Measurements from ENCODE around the gene KIAA1755.

Gene KIAA1755

DNA sequence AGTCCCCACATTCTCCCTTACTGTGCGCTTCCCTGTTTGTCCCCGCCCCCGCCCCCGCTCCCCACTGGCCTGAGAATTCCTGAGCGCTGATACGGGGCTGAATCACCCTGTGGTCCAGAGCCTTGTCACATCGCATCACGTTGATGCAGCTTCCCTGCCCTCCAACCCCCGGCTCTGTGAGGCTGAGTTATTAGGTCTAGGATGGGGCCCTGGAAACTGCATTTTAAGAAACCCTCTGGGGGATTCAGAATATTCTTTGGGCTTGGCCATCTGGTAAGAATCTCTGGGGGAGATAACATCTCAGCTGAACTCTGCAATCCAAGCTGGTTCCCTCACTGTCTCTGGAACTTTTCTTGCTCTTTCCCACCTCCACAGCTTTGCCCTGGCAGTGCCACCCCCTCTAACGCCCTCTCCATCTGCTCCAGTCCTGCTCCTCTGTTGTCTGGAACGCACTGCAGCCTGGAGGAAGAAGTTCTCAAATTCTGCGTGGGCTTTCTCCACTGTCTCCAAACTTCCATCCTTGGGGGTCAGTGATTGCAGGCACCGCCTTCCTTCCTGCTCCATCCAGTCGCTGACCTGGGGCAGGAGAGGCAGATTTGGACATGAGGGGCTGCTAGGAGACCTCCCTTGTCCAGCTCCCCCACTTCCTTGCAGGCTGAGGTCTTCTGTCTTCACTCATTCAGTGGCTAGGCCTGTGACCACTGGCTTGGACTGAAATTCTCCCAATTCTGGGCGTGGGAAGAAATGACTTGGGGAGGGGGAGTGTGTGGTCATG is 42.6 kb downstream of the KIAA1755 start:
- DNase-seq: peak in 2 of 3 donors; percentile 33 to 46

DNA sequence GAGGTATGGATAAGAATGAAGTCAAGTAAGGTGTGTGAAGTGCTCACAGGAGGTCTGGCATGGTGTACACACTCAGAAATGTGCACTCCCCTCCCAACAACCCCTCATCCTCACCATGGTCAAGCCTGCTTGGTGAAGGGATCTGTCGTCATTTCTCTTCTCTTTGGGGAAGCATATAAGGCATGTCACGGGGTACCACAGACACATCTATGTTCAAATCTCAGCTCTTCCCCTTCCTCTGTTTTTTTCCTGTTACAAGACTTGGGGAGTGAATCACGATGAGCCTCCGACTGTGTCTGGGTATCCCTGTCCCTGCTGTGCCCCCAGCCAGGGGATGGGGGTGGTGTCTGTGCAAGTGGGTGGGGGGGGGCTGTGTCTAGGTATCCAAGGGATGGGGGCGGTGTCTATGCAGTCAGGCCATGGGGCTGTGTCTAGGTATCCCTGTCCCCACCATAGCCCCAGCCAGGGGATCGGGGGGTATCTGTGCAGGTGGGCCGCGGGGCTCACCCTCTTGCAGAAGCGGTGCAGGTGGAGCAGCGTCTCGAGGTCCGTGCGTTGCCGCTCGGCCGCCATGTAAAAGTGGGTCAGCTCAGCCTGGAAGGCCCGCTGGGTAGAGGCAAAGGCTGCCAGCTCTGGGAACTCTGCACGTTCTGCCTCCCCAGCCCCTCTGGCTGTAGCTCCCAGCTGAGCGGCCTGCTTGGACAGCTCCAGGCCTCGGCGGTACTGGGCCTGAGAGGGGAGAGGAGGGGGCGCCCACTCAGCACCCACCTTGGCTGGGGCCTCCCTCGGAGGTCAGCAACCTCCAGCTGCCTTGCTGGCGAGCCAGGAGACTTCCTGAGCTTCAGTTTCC is 43.6 kb downstream of the KIAA1755 start:
- DNase-seq: peak; percentile 40 to 50 (median 44)

DNA sequence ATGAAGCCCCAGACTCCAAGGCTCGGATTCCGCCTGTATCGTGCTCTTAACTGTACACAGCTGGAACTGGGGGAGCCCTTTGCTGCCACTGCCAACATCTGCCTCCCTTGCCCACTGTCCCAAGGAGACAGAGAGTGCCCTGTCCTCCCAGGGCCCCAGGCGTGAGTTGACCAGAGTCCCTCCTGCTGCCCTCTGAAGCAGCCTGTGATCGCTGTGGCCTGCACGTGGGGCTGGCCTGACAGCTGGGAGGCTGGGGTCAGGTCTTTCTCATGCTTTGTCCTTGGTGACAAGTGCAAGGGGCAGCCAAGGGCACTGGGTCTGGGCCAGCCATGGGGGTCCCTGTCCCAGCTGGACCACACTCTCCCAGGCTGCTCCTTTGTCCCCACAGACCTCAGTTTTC is 44.3 kb downstream of the KIAA1755 start:
- no peak for DNase-seq

DNA sequence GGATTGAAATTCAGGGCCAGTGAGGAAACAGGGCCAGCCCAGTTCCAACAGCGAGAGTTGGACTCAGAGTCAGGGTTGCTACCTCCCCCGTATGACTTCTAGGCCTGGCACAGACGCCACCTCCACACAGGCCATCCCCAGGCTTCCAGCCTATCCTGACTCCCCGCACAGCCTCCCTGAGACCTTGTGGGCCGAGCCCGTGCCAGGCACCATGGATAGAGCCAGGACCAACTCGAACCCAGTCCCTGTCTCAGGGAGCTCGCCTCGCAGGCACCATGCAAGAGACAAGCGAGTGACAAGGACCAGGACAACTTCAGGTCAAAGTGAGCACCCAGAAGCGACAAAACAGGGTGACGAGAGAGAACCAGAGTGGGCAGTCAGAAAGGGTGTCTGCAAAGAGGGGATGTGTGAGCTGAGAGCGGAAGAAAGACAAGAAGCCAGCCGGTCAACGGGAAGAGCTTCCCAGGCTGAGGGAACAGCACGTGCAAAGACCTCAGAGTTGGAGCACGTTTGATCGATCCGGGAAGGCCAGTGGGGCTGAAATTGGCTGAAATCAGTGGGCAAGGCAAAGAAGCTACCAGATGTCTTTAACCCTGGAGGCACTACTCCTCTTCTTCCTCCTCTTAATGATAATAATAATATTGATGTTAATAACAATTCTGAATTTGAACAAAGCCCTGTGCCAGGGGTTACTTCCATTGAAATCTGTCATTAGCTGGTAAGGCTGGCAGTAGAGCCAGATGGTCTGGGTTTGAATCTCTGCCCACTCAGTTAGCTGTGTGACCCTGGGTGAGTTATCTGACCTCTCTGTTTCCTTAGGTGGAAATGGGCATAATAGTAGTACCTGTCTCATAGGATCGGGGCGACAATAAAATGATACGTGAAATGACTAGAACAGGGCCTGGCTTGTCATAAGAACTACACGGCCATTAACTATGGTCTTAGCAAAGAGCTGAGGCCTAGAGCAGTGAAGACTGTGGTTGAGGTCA is 45.0 kb downstream of the KIAA1755 start:
- no peak for DNase-seq

DNA sequence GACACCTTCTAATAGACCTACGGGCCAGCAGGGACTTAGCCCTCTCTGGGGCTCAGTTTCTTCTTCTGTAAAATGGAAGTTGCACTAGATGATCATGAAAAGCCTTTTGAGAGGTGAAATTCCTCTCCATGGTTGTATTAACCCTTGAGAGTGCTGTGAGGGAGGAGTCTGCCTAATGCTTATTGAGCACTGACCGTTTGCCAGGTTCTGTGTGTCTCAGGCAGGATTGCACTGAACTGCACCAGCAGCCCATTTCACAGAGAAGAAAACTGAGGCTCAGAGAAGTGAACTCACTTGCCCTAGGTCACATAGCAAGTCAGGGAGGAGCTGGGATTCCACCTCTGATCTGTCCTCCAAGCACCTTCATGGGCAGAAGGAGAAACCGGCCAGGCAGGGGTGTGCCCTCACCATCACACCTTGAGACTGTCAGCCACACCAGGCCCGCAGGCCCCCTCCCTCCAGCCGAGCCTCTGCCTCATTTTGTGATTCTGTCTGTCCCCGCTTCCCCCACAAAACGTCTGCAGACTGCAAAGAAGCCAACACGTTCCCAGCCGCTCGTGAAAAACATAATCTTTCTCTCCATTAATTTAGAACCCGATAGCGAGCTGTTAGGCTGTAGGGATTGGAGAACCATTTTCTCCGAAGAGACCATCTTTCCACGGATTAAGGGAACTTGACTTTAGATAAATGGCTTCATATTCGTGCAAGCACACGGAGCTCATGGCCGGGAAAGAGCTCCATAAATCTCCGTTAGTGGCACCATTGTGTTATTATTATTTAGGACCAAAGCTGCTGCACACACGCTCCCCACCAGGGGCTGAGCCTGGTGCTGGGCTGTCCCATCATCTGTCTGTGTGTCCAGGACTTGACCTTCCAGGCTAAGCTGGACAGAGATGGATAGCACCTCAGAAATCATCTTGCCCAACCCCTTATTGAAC is 46.0 kb downstream of the KIAA1755 start:
- DNase-seq: no peak

DNA sequence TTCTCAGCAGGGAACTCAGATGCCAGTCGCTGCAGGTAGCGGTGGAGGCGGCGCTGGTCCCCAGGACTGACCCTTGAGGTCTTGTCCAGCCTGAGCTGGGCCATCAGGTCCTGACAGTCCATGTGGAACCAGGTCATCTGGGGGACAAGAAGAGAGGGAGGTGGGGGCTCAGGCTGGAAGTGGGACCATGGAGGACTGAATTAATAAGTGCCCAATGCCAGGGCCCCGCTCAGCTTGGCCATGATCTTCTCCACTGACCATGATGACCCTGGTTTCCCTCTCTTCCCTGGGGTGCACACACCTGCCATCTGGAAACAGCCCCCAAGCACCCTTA is 47.0 kb downstream of the KIAA1755 start:
- no peak for DNase-seq

DNA sequence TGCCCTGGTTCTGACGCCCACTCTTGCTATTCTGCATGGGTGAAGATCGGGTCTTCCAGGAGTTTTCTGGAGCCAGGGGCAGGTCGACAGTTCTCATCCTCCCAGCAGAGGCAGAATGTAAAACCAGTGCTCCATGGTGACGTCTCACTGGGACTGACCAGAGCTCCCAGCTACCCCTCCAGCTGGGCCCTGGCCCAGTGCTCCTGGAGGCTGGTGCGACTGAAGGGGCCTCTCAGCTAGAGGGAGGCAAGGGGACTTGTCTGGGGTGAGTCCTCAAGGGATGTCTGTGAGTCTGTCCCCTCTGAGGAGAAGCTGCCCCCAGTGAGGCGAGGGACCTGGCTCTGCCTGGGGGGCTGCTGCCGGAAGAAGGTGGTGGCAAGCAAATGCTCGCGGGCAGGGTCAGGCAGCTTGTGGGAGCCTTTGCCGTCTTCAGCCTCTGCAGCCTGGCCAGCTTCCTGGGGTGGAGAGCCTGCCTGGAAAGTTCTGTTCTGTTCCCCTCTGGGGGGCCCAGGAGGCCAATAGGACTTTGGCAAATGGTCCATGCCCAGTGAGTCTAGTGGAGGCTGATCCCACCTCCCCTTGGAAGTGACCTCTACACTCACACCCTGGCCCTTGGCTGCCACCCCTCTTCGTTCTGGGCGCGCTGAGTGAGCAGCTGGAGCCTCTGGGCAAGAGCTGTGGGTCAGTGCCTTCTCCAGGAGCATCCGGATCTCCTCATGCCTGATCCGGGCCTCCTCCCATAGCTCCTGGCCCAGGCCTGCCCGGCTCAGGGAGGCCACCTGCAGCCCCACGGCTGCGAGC is 47.5 kb downstream of the KIAA1755 start:
- no peak for DNase-seq

DNA sequence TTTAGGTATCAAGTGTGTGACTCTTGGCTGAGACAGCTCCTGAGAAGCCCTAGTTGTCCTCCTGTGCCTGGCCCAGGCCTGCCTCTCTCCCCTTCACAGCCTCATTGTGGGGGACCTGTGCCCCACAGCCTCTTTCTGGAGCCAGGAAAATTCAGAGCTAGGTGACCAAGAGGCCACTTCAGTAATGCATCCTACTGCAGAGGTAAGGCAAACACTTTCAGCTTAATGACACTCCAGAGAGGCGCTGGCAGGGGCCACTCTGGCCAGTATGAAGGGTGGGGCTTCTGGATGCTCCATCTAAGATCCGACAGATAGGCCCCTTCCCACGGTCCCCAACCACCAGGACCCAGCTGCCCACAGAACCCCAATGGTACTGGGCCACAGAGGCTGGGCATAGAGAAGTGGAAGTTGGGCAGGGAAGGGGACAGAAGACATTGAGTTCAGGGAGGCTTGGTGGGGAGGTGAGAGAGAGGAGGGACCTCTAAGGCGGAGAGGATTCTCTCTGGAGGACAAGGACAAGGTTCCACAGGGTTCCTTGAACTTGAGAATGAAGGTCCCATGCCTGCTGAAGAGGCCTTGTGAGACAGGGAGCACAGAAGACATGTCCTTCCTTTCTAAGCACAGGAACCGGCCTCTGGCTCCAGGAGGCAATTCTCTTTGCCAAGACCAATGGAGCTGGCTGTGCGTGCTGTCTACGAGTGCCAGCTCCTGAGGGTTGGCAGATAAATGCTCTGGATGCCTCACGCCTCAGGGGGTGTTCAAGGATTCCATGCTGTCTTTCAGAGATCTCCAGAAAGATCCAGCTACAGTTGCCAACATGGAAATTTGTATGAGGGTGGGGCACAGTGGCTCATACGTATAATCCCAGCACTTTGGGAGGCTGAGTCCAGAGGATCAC is 49.1 kb downstream of the KIAA1755 start:
- DNase-seq: no peak

DNA sequence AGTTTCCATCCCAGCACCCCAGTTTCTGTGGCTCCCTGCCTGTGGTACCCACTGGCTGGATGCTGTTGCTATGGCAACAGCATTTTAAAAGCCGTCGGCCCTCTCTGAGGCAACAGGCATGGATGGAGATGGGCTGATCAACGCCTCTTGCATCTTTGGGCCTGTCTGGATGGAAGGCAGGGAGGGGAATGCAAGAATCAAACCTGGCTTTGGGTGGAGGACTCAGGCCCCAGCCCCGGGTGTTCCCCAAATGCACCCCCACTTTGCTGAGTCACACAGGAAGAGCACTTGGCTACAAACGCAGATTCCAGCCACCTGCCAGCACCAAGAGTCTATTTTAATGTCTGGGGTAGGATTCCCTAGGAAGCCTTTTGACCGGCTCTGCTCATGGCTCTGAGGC is 49.8 kb downstream of the KIAA1755 start:
- peak in 2 of 3 donors; percentile 34 for DNase-seq

DNA sequence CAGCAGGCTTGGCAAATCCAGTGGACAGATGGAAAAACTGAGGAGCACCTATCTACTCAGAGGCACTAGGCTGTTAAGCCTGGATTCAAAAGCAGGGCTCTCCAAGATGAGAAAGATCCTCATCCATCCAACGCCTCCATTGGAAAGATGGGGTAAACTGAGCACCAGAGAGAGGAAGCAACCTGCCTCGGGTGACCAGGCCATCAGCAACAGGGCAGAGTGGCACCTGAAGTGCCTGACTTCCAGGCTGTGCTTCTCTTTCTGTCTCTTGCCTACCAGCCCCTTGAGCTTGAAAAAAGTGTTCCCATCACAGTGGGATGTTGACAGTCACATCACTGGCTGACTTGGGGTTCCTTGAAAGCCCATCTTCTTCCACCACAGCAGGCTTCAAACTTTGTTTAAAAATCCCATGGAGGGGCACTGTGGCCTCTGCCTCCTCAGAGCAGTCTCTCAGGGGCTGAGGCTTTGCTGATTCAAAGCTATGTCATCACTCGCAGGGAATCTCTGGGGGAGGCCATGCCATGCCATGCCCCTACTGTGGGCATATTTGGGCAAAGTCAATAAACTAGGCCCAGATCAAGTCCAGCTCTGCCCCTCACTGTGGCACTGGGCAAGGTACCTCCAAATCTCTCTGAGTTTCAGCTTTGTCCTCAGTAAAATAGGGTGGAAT is 50.7 kb downstream of the KIAA1755 start:
- DNase-seq: no peak

DNA sequence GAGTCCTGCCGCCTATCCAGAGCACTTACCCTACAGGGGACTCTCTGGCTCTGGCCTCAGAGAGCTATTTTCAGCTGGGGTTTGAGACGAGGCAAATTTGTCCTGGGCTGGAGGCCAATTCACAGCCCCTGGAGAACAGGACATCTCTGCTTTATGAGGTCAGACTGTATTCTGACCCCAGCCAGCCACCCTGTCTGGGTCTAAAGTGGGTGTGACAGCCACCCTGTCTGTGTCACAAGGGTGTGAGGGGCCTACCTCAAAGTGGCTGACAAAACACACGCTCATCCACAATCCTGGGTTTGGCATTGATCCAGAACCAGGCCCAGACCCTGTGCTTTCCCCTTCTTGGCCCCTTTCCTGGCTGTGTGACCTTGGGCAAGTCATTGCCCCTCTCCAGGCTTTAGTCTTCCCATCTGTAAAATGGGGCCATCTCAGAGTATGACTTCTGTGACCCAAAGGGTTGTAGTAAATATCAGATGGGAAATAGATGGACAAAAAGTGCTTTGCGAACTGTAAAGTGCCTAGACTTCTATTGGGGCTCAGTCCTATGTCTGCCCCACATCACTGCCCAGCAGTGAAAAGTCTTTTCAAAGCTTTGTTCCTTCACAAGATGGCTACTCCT is 51.4 kb downstream of the KIAA1755 start:
- DNase-seq: no peak

DNA sequence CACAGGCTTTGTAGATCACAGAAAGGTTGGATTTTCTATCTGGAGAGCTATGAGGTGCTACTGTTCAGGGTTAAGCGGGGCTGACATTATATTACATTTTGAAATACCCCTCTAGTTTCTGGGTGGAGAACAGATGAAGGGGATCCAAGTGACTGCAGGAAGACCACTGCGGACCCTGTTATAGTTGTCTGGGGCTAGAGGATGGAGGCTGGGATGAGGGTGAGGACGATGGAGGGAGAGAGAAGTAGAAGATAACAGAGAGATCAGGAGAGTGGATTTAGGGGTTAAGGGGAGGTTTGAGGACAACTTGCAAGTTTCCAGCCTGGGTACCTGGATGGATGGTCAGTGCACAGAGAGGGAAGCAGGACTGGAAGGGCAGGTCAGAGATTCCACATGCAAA is 52.0 kb downstream of the KIAA1755 start:
- DNase-seq: no peak

DNA sequence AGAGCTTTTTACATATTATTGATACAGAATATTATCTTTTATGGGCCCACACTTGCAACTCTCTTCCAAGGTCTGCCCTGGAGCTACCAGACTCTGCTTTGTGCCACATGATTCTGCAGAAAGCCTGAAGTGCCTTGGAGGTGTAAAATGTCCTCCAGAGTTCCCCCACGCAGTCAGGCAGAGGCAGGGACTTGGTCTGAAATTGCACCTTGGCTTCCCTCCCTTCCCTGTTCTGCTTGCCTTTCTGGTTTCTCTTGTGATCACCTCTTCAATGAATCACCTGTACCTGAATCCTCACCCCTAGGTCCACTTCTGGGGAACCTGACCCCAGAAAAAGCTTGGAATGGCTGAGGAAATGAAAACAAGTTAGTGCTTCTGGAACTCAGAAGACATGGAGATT is 52.4 kb downstream of the KIAA1755 start:
- no peak for DNase-seq

DNA sequence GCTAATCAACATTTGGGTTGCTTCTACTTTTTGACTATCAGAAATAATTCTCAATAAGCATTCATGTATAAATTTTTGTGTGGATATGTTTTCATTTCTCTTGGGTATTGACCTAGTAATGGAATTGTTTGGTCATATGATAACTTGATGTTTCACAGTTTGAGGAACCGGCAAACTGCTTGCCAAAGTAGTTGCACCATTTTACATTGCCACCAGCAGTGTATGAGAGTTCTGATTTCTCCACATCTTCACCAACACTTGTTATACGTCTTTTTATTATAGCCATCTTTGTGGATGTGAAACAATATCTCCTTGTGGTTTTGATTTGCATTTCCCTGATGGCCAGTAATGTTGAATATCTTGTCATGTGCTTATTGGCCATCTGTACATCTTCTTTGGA is 52.9 kb downstream of the KIAA1755 start:
- no peak for DNase-seq

DNA sequence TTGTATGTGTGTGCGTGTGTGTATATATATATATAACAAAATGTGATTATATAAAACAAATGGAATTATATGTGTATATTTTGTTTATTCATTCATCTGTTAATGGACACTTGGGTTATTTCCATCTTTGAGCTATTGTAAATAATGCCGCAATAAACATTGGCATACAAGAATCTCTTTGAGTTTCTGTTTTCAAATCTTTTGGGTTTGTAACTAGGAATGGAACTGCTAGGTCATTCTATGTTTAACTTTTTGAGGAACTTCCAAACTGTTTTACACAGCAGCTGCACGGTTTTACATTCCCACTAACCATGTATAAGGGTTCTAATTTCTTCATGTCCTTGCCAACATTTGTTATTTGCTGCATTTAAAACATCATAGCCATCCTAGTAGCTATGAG is 55.5 kb downstream of the KIAA1755 start:
- DNase-seq: peak in 2 of 3 donors; percentile 34 to 36

DNA sequence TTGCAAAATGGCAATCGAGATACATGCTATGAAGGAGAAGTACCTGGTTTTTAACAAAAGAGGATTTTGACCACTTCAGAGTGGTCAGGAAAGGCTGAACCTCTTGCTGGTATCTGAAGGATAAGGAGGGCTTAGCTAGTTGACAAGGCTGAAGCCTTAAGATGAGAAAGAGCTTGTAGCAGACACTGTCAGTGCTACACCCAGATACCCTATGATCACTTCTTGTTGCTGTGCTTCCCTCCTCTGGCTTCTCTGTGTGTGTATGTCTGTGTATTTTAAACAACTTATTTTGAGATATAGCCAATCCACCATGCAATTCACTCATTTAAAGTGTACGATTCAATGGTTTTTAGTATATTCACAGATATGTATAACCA is 56.6 kb downstream of the KIAA1755 start:
- no peak for DNase-seq

DNA sequence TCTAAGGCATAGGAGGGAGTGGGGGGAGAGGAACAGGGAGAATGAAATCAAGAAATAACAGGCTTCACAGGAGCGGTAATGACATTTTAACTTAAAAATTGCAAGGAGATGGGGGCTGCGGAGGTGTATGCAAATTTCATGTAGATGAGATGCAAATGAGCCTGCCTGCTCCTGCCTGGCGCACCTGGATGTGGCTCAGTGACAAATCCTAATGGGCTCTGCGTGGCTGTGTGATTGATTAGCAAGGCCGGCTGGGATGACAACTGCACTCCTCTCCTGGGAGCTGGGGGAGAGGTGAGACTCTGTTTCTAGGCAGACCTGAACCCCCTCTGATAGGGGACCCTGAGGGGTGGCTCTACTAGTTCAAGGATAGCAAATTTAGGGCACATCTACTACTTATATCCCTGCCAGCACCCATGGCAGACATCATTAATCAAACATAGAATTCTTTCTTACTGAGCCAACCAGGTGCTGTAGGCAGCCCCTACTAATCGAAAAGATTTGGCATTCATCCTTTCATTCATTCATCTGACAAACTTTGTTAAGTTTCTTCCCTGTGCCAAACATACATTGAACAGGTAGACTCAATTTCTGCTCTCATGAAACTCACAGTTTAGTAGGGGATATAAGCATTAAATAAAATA is 57.1 kb downstream of the KIAA1755 start:
- DNase-seq: no peak

DNA sequence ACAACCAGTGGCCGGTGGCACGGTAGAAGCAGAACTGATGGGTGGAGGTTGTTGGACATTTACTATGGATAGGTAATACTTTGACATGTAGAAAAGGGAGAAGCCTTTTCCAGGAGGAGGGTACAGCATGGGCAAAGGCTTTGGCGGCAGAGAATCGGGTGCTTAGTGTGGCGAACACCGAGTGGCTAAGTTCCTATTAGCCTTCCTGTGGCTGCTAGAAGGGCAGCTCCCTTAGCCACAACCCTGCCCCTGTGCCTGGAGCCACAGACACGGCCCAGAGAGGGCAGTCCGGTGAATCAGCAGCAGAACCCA is 57.6 kb downstream of the KIAA1755 start:
- DNase-seq: no peak

Measured in suppressor macrophage treated with lipopolysaccharide for 1 hour (primary cell).